Ecto neural progenitor cell (in vitro differentiated cells): ENCODE results near the gene KLKB1.
"Not testable (repeated sequence)": the region's sequence is repeated elsewhere in the genome, so short reads cannot be mapped to it uniquely, and the experiment has no call there.

Experiments
- DNase-seq: peaks from one replicate; pipeline ENCODE4 v3.0.0-alpha.2; 2018; ENCODE audit warnings: low spot score

KLKB1 gene

DNA sequence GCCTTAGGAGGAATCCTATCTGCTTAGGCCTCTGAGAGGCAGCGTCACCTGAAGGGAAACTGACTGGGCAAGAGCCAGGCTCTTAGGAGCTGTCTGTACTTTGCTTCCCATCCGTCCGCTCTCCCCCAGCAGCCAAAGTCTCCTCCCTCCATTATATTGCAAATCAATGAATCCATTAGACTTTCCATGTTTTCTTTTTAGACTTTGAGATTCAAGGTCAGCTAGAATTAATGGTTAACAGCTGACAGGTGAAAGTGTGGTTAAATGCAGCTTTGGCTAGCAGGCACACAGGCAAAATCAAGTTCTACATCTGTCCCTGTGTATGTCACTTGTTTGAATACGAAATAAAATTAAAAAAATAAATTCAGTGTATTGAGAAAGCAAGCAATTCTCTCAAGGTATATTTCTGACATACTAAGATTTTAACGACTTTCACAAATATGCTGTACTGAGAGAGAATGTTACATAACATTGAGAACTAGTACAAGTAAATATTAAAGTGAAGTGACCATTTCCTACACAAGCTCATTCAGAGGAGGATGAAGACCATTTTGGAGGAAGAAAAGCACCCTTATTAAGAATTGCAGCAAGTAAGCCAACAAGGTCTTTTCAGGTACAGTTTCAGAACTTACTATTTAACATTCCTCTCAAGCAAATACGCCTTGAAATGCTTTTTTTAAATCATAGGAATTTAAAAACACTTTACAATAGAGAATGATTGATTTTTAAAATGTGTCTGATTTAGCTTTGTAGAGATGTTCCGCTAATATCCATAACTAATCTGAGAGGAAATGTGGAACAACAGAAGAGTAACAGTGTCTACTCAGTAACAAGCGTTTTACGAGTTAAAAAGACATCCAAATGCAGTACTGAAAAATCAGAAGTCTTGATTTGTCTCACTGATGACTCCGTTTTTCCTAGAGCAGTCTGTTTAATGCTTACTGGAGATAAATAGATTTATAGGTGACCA is 38.7 kb downstream of the KLKB1 start, which contains the start of gene F11:
Gene F11 (plus strand): TSS at position 507 of the 970 bp plus-strand sequence. CDS start 948 bp downstream, outside the sequence.
- DNase-seq = no peak

- peak; percentile 56 for DNase-seq
These were observed 39.6 kb downstream of the KLKB1 start for GRCh38 chr4:186266729-186267456.

GRCh38 chr4:186271081-186271678 is 43.9 kb downstream of the KLKB1 start:
- DNase-seq = no peak

GRCh38 chr4:186272699-186273391 is 45.5 kb downstream of the KLKB1 start:
- DNase-seq = no peak

GRCh38 chr4:186273392-186273789 is 46.1 kb downstream of the KLKB1 start:
- DNase-seq = not testable (repeated sequence)

DNA sequence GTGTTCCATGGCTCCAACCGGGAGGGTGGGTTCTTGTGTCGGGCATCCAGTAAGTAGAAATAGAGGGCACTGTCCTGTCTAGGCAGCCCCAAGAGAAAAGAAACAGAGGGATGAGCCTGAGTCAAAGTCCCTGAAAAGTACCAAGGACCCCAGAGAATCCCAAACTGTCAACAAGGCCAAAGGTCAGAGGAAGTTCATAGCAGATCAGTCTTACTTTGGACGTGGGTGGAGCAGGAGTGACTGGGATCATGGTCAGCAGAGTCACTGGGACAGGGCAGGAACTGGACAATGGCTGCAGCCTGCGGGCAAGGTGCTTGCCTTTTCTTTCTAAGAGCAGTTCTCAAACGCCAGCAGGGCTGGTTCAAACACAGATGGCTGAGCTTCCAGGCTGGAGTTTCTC is 56.0 kb downstream of the KLKB1 start:
- DNase-seq = no peak

- no peak for DNase-seq
These were observed 57.8 kb downstream of the KLKB1 start for GRCh38 chr4:186285147-186285546.

DNA sequence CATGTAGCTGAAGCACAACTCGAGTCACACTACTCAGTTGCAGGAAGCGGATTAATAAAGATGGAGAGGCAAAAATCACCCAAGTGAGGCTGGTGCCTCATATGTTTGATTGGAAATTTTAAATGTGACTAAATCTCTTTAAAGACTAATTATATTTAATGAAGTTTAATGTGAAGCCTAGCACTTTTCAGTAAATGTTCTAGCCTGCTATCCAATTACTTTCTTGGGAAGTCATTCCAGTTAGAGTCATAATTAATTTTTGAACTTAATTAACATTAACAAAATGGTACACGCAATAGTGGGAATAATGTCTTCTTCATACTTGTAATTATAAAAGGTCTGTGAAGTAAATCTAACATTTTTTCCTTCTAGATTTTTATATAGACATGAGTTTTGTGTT is 59.3 kb downstream of the KLKB1 start:
- no peak for DNase-seq

- DNase-seq = no peak
These were observed 64.1 kb downstream of the KLKB1 start for GRCh38 chr4:186291256-186291890.

DNA sequence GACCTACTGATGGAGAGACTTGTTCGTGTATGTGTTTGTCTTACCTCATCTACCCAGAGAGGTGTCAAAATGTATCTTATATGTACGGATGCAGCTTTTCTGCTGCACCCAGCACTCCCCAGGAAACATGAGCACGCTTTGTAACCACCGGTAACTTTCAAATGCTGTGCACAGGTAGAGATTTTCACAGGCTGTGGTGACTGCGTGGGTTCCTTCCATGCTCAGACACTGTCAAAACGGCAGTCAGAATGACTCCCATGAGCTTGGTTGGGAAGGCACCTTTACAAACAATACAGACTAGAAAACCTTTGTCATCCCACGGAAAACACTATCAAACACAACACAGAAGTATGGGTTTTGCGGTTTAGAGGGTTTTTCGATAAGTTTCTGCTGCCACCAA is 66.9 kb downstream of the KLKB1 start:
- no peak for DNase-seq

GRCh38 chr4:186296481-186296880 is 69.2 kb downstream of the KLKB1 start:
- no peak for DNase-seq

- no peak for DNase-seq
These were observed 69.8 kb downstream of the KLKB1 start for GRCh38 chr4:186297013-186297645.

GRCh38 chr4:186298031-186298647 is 70.8 kb downstream of the KLKB1 start:
- peak; percentile 55 for DNase-seq

DNA sequence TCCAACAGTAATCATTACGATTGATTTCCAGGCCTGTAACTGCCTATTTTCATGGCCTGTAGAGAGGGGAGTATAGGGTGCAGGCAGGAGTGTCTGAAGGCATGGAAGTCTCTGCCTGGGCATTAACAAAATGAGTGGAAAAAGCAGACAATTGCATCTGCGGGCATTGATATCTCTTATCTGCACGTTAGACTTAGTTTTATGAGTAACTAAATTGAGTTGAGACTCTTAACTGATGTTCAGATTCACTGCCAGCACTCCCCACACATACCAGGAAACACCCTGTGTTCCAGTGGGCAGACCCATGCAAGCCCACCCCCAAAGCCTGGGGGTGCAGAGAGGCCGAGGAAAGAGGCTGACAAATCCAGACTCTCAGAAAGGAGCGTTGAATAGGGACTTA is 72.0 kb downstream of the KLKB1 start:
- no peak for DNase-seq

DNA sequence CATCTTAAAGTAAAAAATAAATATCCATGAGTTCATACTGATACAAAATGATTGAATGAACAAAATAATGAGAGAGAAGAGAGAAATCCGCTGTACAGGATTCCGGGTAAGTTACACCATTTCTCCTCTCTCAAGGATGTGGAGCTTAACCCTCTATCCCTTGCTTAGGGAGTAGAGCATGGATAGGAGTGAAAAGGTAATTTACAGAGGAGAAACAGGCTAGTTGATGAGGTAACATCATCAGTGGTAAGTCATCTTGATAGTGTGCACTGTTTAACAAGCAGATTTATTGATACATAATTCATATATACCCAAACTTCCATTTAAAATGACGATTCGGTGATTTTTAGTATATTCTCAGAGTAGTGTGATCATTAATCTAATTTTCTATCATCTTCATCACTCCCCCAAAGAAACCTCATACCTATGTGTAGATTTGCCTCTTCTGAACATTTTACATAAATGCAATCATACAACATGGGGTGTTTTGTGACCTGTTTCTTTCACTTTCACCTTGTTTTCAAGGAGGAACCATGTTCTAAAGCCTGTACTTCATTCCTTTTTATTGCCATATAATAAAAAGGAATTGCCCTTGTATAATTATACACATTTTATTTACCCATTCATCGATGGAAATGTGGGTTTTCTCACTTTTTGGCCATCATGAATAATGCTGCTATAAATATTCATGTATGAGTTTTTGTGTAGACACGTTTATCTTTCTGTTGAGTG is 73.5 kb downstream of the KLKB1 start:
- no peak for DNase-seq

DNA sequence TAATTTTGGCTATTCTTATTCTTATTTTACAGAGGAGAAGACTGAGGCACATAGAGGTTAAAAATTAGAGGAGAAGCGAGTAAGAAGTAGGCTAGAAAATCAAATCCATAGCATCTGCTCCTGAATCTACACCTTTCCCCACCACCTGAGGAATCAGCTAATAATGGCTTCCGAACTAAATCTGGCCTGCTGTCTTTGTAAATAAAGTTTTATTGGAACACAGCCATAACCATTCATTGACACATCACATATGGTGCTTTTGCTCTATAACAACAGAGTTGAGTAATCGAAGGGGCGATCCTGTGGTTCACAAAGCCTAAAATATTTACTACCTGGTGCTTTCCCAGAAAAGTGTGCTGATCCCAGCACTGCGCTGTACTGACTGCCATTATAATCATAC is 76.9 kb downstream of the KLKB1 start:
- DNase-seq = no peak

DNA sequence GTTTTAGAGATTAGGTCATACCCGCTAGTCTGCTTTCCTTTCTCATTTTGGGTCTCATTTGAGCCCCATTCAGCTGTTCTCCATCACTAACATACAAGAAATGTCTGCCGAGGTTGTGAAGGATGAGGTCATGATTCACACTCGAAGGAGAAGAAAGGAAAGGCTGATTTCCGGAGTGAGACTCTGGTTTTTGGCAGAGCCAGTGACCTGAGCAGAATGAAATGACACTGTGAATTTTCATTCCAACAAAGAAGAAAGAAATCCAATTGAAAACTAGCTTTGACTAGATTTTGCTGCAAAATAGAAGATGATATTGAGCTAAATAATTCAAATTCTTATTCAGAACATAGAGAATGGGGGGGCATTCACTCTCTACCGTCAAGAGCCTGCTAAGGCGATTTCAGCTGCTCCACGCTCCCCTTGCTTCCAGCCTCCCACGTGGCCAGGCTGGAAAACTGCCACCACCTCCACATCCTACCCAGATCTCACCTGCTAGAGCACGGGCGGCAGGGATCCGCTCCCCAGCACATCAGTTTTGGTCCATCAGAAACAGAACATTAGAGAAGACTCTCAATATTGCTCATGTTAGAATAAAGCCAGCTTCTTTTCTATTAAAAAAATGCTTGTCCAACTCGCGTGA is 77.7 kb downstream of the KLKB1 start:
- DNase-seq = no peak

- no peak for DNase-seq
These were observed 80.2 kb downstream of the KLKB1 start for GRCh38 chr4:186307497-186307896.

DNA sequence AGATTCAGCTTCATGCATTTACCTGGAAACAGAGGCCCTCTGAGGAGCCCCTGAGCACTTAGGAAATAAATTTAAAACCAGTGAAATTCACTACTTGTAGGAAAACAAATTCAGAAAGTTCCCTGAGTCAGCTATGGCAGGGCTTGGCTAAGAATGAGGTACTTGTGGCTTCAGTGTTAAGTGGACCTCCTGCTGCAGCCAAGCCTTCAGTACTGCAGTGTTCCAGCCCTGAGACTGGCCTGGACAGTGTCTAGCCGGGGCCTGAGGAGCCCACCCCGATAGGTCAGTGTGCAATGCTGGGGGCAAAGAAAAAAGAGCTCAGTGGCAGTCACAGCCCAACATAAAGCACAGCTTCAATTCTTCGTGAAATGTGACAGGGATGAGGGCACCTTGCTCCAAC is 80.6 kb downstream of the KLKB1 start:
- DNase-seq = no peak
